ENCODE measurements around the gene BRME1.

BRME1 gene

GRCh38 chr19:13887517-13887916 lies 18.4 kb downstream of the BRME1 start:
- Histone ChIP-seq H3K27me3 (ENCODE audit: control insufficient read depth in 1 of 2, insufficient read depth in 2 of 2, low read length in 2 of 2) (no peaks in the 10 kb centered on the region), H3K4me1 (ENCODE audit: control insufficient read depth, insufficient read depth, low read length) (no peaks in the 10 kb centered on the region), H3K4me3 (ENCODE audit: low read length in 2 of 2) (no peak overlapping the region), H3K36me3 (ENCODE audit: control insufficient read depth in 2 of 2, insufficient read depth in 2 of 2, low read length in 2 of 2) (no peaks in the 10 kb centered on the region), H3K27ac (ENCODE audit: low read length) (no peak overlapping the region), H3K9me3 (ENCODE audit: control insufficient read depth in 2 of 2, low read length in 2 of 2) (no peaks in the 10 kb centered on the region), H3K9ac (ENCODE audit: low read length in 2 of 2) (no peak overlapping the region)

- Histone ChIP-seq H3K4me1 (ENCODE audit: control insufficient read depth, insufficient read depth, low read length) (no peaks in the 10 kb centered on the region), H3K9me3 (ENCODE audit: control insufficient read depth in 2 of 2, low read length in 2 of 2) (no peaks in the 10 kb centered on the region), H3K9ac (ENCODE audit: low read length in 2 of 2) (no peak overlapping the region), H3K27ac (ENCODE audit: low read length) (no peak overlapping the region), H3K36me3 (ENCODE audit: control insufficient read depth in 2 of 2, insufficient read depth in 2 of 2, low read length in 2 of 2) (no peaks in the 10 kb centered on the region), H3K27me3 (ENCODE audit: control insufficient read depth in 1 of 2, insufficient read depth in 2 of 2, low read length in 2 of 2) (no peaks in the 10 kb centered on the region), H3K4me3 (ENCODE audit: low read length in 2 of 2) (no peak overlapping the region)
Observed at GRCh38 chr19:13887018-13887436, 18.9 kb downstream of the BRME1 start.

GRCh38 chr19:13885826-13886365 lies 20.0 kb downstream of the BRME1 start:
- Histone ChIP-seq H3K4me3 (ENCODE audit: low read length in 2 of 2) (no peak overlapping the region), H3K9ac (ENCODE audit: low read length in 2 of 2) (no peak overlapping the region), H3K4me1 (ENCODE audit: control insufficient read depth, insufficient read depth, low read length) (peaks cover under 1% of the 10 kb centered on the region), H3K36me3 (ENCODE audit: control insufficient read depth in 2 of 2, insufficient read depth in 2 of 2, low read length in 2 of 2) (no peaks in the 10 kb centered on the region), H3K27me3 (ENCODE audit: control insufficient read depth in 1 of 2, insufficient read depth in 2 of 2, low read length in 2 of 2) (no peaks in the 10 kb centered on the region), H3K27ac (ENCODE audit: low read length) (no peak overlapping the region), H3K9me3 (ENCODE audit: control insufficient read depth in 2 of 2, low read length in 2 of 2) (no peaks in the 10 kb centered on the region)

- no peak overlapping the region for H3K4me3 ChIP-seq (ENCODE audit: low read length in 2 of 2)
Observed at GRCh38 chr19:13884726-13885591, 21.0 kb downstream of the BRME1 start.

GRCh38 chr19:13883516-13884064 lies 22.3 kb downstream of the BRME1 start:
- Histone ChIP-seq H3K9me3 (ENCODE audit: control insufficient read depth in 2 of 2, low read length in 2 of 2) (no peaks in the 10 kb centered on the region), H3K9ac (ENCODE audit: low read length in 2 of 2) (no peak overlapping the region), H3K27ac (ENCODE audit: low read length) (no peak overlapping the region), H3K4me3 (ENCODE audit: low read length in 2 of 2) (no peak overlapping the region), H3K4me1 (ENCODE audit: control insufficient read depth, insufficient read depth, low read length) (peaks cover 18% of the 10 kb centered on the region), H3K27me3 (ENCODE audit: control insufficient read depth in 1 of 2, insufficient read depth in 2 of 2, low read length in 2 of 2) (no peaks in the 10 kb centered on the region), H3K36me3 (ENCODE audit: control insufficient read depth in 2 of 2, insufficient read depth in 2 of 2, low read length in 2 of 2) (no peaks in the 10 kb centered on the region)

More at GRCh38 chr19:13884726-13885591, 21.0 kb downstream of the BRME1 start:
- H3K4me1 ChIP-seq (ENCODE audit: control insufficient read depth, insufficient read depth, low read length), result peaks cover 9% of the 10 kb centered on the region
- no peaks in the 10 kb centered on the region for H3K36me3 ChIP-seq (ENCODE audit: control insufficient read depth in 2 of 2, insufficient read depth in 2 of 2, low read length in 2 of 2)
- no peaks in the 10 kb centered on the region for H3K27me3 ChIP-seq (ENCODE audit: control insufficient read depth in 1 of 2, insufficient read depth in 2 of 2, low read length in 2 of 2)
- no peak overlapping the region for H3K9ac ChIP-seq (ENCODE audit: low read length in 2 of 2)
- H3K9me3 ChIP-seq (ENCODE audit: control insufficient read depth in 2 of 2, low read length in 2 of 2), result no peaks in the 10 kb centered on the region
- H3K27ac ChIP-seq (ENCODE audit: low read length), result no peak overlapping the region

- H3K4me3 ChIP-seq (ENCODE audit: low read length in 2 of 2), result no peak overlapping the region
- no peaks in the 10 kb centered on the region for H3K27me3 ChIP-seq (ENCODE audit: control insufficient read depth in 1 of 2, insufficient read depth in 2 of 2, low read length in 2 of 2)
- H3K36me3 ChIP-seq (ENCODE audit: control insufficient read depth in 2 of 2, insufficient read depth in 2 of 2, low read length in 2 of 2), result no peaks in the 10 kb centered on the region
- no peaks in the 10 kb centered on the region for H3K9me3 ChIP-seq (ENCODE audit: control insufficient read depth in 2 of 2, low read length in 2 of 2)
- H3K27ac ChIP-seq (ENCODE audit: low read length), result no peak overlapping the region
- peaks cover 18% of the 10 kb centered on the region for H3K4me1 ChIP-seq (ENCODE audit: control insufficient read depth, insufficient read depth, low read length)
- H3K9ac ChIP-seq (ENCODE audit: low read length in 2 of 2), result no peak overlapping the region
Observed at GRCh38 chr19:13882836-13883235, 23.1 kb downstream of the BRME1 start.

- peak overlapping the region in 1 of 2 donors; percentile 15 for H3K9ac ChIP-seq (ENCODE audit: low read length in 2 of 2)
- no peak overlapping the region for H3K4me3 ChIP-seq (ENCODE audit: low read length in 2 of 2)
- no peaks in the 10 kb centered on the region for H3K9me3 ChIP-seq (ENCODE audit: control insufficient read depth in 2 of 2, low read length in 2 of 2)
- H3K27me3 ChIP-seq (ENCODE audit: control insufficient read depth in 1 of 2, insufficient read depth in 2 of 2, low read length in 2 of 2), result no peaks in the 10 kb centered on the region
- H3K36me3 ChIP-seq (ENCODE audit: control insufficient read depth in 2 of 2, insufficient read depth in 2 of 2, low read length in 2 of 2), result no peaks in the 10 kb centered on the region
- H3K27ac ChIP-seq (ENCODE audit: low read length), result no peak overlapping the region
- H3K4me1 ChIP-seq (ENCODE audit: control insufficient read depth, insufficient read depth, low read length), result peaks cover 18% of the 10 kb centered on the region
Observed at GRCh38 chr19:13882419-13882795, 23.5 kb downstream of the BRME1 start.

GRCh38 chr19:13881692-13882418 lies 24.1 kb downstream of the BRME1 start:
- Histone ChIP-seq H3K27me3 (ENCODE audit: control insufficient read depth in 1 of 2, insufficient read depth in 2 of 2, low read length in 2 of 2) (no peaks in the 10 kb centered on the region), H3K4me1 (ENCODE audit: control insufficient read depth, insufficient read depth, low read length) (peaks cover 18% of the 10 kb centered on the region), H3K9ac (ENCODE audit: low read length in 2 of 2) (peak overlapping the region in 1 of 2 donors; percentile 15), H3K27ac (ENCODE audit: low read length) (no peak overlapping the region), H3K9me3 (ENCODE audit: control insufficient read depth in 2 of 2, low read length in 2 of 2) (no peaks in the 10 kb centered on the region), H3K4me3 (ENCODE audit: low read length in 2 of 2) (no peak overlapping the region), H3K36me3 (ENCODE audit: control insufficient read depth in 2 of 2, insufficient read depth in 2 of 2, low read length in 2 of 2) (no peaks in the 10 kb centered on the region)

- Histone ChIP-seq H3K36me3 (ENCODE audit: control insufficient read depth in 2 of 2, insufficient read depth in 2 of 2, low read length in 2 of 2) (no peaks in the 10 kb centered on the region), H3K9ac (ENCODE audit: low read length in 2 of 2) (no peak overlapping the region), H3K27ac (ENCODE audit: low read length) (no peak overlapping the region), H3K4me3 (ENCODE audit: low read length in 2 of 2) (no peak overlapping the region), H3K4me1 (ENCODE audit: control insufficient read depth, insufficient read depth, low read length) (peaks cover 18% of the 10 kb centered on the region), H3K27me3 (ENCODE audit: control insufficient read depth in 1 of 2, insufficient read depth in 2 of 2, low read length in 2 of 2) (no peaks in the 10 kb centered on the region), H3K9me3 (ENCODE audit: control insufficient read depth in 2 of 2, low read length in 2 of 2) (no peaks in the 10 kb centered on the region)
Observed at GRCh38 chr19:13881251-13881691, 24.6 kb downstream of the BRME1 start.

GRCh38 chr19:13880059-13881043 lies 25.6 kb downstream of the BRME1 start:
- Histone ChIP-seq H3K27ac (ENCODE audit: low read length) (peak overlapping the region; percentile 66), H3K9ac (ENCODE audit: low read length in 2 of 2) (peak overlapping the region; percentile 52 to 71), H3K27me3 (ENCODE audit: control insufficient read depth in 1 of 2, insufficient read depth in 2 of 2, low read length in 2 of 2) (no peaks in the 10 kb centered on the region), H3K4me3 (ENCODE audit: low read length in 2 of 2) (peak overlapping the region; percentile 44 to 66), H3K4me1 (ENCODE audit: control insufficient read depth, insufficient read depth, low read length) (peaks cover 18% of the 10 kb centered on the region), H3K9me3 (ENCODE audit: control insufficient read depth in 2 of 2, low read length in 2 of 2) (no peaks in the 10 kb centered on the region), H3K36me3 (ENCODE audit: control insufficient read depth in 2 of 2, insufficient read depth in 2 of 2, low read length in 2 of 2) (no peaks in the 10 kb centered on the region)
